Stimulated activated CD4-positive, alpha-beta T cell treated with anti-CD3 and anti-CD28 coated beads, Interleukin-4, amount 100 ng/mL, for 24 hours (primary cell): ENCODE data around the gene CHRNA7.
"Not testable (repeated sequence)": the region's sequence is repeated elsewhere in the genome, so short reads cannot be mapped to it uniquely, and the experiment has no call there.

Experiments used
- DNase-seq: peaks from one replicate; pipeline ENCODE4 v3.0.0-alpha.2; 2020

CHRNA7 gene

GRCh38 chr15:32120577-32121383 lies 90.5 kb downstream of the CHRNA7 start:
- DNase-seq = no peak

- DNase-seq = no peak
Measured at GRCh38 chr15:32121384-32121695, 91.0 kb downstream of the CHRNA7 start.

- no peak for DNase-seq
Measured at GRCh38 chr15:32122013-32122412, 91.7 kb downstream of the CHRNA7 start.

- no peak for DNase-seq
Measured at GRCh38 chr15:32123473-32123872, 93.2 kb downstream of the CHRNA7 start.

GRCh38 chr15:32124726-32125125 lies 94.4 kb downstream of the CHRNA7 start:
- DNase-seq = no peak

GRCh38 chr15:32125595-32125994 lies 95.3 kb downstream of the CHRNA7 start:
- DNase-seq = no peak

- no peak for DNase-seq
Measured at GRCh38 chr15:32129815-32130214, 99.5 kb downstream of the CHRNA7 start.

GRCh38 chr15:32130823-32131222 lies 100.5 kb downstream of the CHRNA7 start:
- DNase-seq = no peak

GRCh38 chr15:32131803-32132202 lies 101.5 kb downstream of the CHRNA7 start:
- DNase-seq = no peak

- no peak for DNase-seq
Measured at GRCh38 chr15:32132859-32133258, 102.5 kb downstream of the CHRNA7 start.

GRCh38 chr15:32134842-32135241 lies 104.5 kb downstream of the CHRNA7 start:
- no peak for DNase-seq

- DNase-seq = no peak
Measured at GRCh38 chr15:32135335-32135734, 105.0 kb downstream of the CHRNA7 start.

- DNase-seq = not testable (repeated sequence)
Measured at GRCh38 chr15:32145512-32145911, 115.2 kb downstream of the CHRNA7 start.

- no peak for DNase-seq
Measured at GRCh38 chr15:32148833-32149555, 118.7 kb downstream of the CHRNA7 start.

GRCh38 chr15:32152574-32152973 lies 122.3 kb downstream of the CHRNA7 start:
- no peak for DNase-seq

GRCh38 chr15:32153868-32154623 lies 123.7 kb downstream of the CHRNA7 start:
- not testable (repeated sequence) for DNase-seq

GRCh38 chr15:32162143-32162542 lies 131.8 kb downstream of the CHRNA7 start:
- not testable (repeated sequence) for DNase-seq

GRCh38 chr15:32164065-32164464 lies 133.8 kb downstream of the CHRNA7 start:
- DNase-seq = not testable (repeated sequence)

- not testable (repeated sequence) for DNase-seq
Measured at GRCh38 chr15:32164747-32165146, 134.4 kb downstream of the CHRNA7 start.

GRCh38 chr15:32165775-32166174 lies 135.5 kb downstream of the CHRNA7 start:
- not testable (repeated sequence) for DNase-seq

- DNase-seq = not testable (repeated sequence)
Measured at GRCh38 chr15:32166270-32166669, 136.0 kb downstream of the CHRNA7 start.

- not testable (repeated sequence) for DNase-seq
Measured at GRCh38 chr15:32167913-32168312, 137.6 kb downstream of the CHRNA7 start.

- not testable (repeated sequence) for DNase-seq
Measured at GRCh38 chr15:32180579-32180978, 150.3 kb downstream of the CHRNA7 start.

GRCh38 chr15:32193780-32194179 lies 163.5 kb downstream of the CHRNA7 start:
- DNase-seq = not testable (repeated sequence)
